HepG2 (cell line): ENCODE results near the gene EIF1. TPM values are rescaled to one million over a fixed set of nuclear protein-coding genes. Genes with fewer than 3 reads are reported as not detected.

Experiments
- ATAC-seq: fragments of 200-7000 bp; cut with Tn5 transposase; 3 replicates; pipeline ENCODE4 v1.9.1; 2020; ENCODE audit warnings: mild to moderate bottlenecking, moderate library complexity
- BruUV-seq: library from RNA; stranded (reverse); fragments of 400-500 nt; replicated peaks from 2 replicates; lab custom pipeline; 2021; lab: Mats Ljungman, UMichigan
- CTCF ChIA-PET: fragments of 300-600 bp; formaldehyde crosslinking; extraction: SDS; loops from one replicate; lab custom pipeline; 2021; ENCODE audit warnings: low total read pairs, inconsistent platforms, low intra/inter-chr PET ratio; lab: Yijun Ruan, JAX
- POLR2A ChIA-PET: fragments of 350-600 bp; sonication (Branson Sonifier 250); formaldehyde crosslinking; loops from one replicate; lab custom pipeline; 2020; ENCODE audit warnings: antibody characterized with exemption, inconsistent platforms; lab: Yijun Ruan, JAX
- DNase-seq: peaks from one replicate; pipeline ENCODE4 v3.0.0-alpha.2; 2015; ENCODE audit warnings: low spot score
- FAIRE-seq: peaks from 3 replicates; lab custom pipeline; 2011; peaks lifted over from hg19 to GRCh38; lab: Jason Lieb, UNC
- H2AFZ ChIP-seq: one replicate; pipeline ENCODE4 v1.6.1; 2011; ENCODE audit warnings: low read length, inconsistent platforms
- H3K27ac ChIP-seq: fragments of 300-600 bp; 3 replicates; pipeline ENCODE4 v1.8.0; 2011; ENCODE audit warnings: mixed run types, mild to moderate bottlenecking, mixed read lengths, low read length, inconsistent platforms; ENCODE audit not compliant: insufficient read depth; ENCODE audit errors: extremely low read length
- H3K27me3 ChIP-seq, 2 experiments: fragments of 200-600 bp in 1 of 2; 2 replicates in 1 of 2; 3 replicates in 1 of 2; pipeline versions ENCODE4 v1.6.0 to v1.8.0; 2011; ENCODE audit warnings: low read length in 2 of 2, mild to moderate bottlenecking in 2 of 2, moderate library complexity in 2 of 2, inconsistent platforms in 1 of 2; ENCODE audit not compliant: insufficient read depth in 2 of 2, control insufficient read depth in 1 of 2
- H3K36me3 ChIP-seq, 2 experiments: fragments of 200-600 bp in 1 of 2; replicated peaks in 1 of 2; 2 replicates in 1 of 2; 3 replicates in 1 of 2; pipeline versions ENCODE4 v1.5.1 to v1.8.0; 2011; ENCODE audit warnings: low read length in 2 of 2, inconsistent platforms in 1 of 2; ENCODE audit not compliant: insufficient read depth in 2 of 2, control insufficient read depth in 1 of 2
- H3K4me1 ChIP-seq: 2 replicates; pipeline ENCODE4 v1.5.1; 2012; ENCODE audit warnings: low read length, inconsistent platforms; ENCODE audit not compliant: insufficient read depth
- H3K4me2 ChIP-seq: 2 replicates; pipeline ENCODE4 v1.6.0; 2011; ENCODE audit warnings: low read depth, low read length, inconsistent platforms
- H3K4me3 ChIP-seq, 3 experiments: fragments of 200-600 bp in 1 of 3; sonication (generic), shearing (Covaris generic) in 1 of 3; replicated peaks in 1 of 3; 2 replicates each; pipeline ENCODE4 v1.5.1; 2011 to 2016; ENCODE audit warnings: low read length in 3 of 3, inconsistent platforms in 2 of 3, low read depth in 2 of 3, mild to moderate bottlenecking in 2 of 3, control low read depth in 1 of 3, mixed read lengths in 1 of 3; ENCODE audit not compliant: insufficient read depth in 1 of 3
- H3K79me2 ChIP-seq: one replicate; pipeline ENCODE4 v1.6.1; 2011; ENCODE audit warnings: low read length, inconsistent platforms; ENCODE audit not compliant: insufficient read depth
- H3K9ac ChIP-seq: 2 replicates; pipeline ENCODE4 v1.6.0; 2011; ENCODE audit warnings: mild to moderate bottlenecking, low read depth, low read length, inconsistent platforms; ENCODE audit not compliant: insufficient read depth
- H3K9me3 ChIP-seq: 2 replicates; pipeline ENCODE4 v1.5.1; 2012; ENCODE audit warnings: mild to moderate bottlenecking, low read length
- H4K20me1 ChIP-seq: 2 replicates; pipeline ENCODE4 v1.6.0; 2011; ENCODE audit warnings: inconsistent platforms, mild to moderate bottlenecking, low read length, moderate library complexity; ENCODE audit not compliant: insufficient read depth
- CHD2 ChIP-seq: IDR thresholded peaks from 2 replicates; pipeline ENCODE4 v1.6.1; 2011; ENCODE audit warnings: low read depth, low read length, improper control_type of control experiment
- KDM5B ChIP-seq: sonication (generic); formaldehyde crosslinking; IDR thresholded peaks from 2 replicates; pipeline ENCODE4 v1.4.0; 2020; ENCODE audit warnings: missing genetic modification reagents, mild to moderate bottlenecking, borderline replicate concordance
- RAD51 ChIP-seq: fragments of 450-650 bp; IDR thresholded peaks from 2 replicates; pipeline ENCODE4 v1.6.1; 2016; ENCODE audit warnings: borderline replicate concordance
- RARG ChIP-seq: sonication (generic); formaldehyde crosslinking; IDR thresholded peaks from 2 replicates; pipeline ENCODE4 v1.4.0; 2020; ENCODE audit warnings: low read depth, mild to moderate bottlenecking, missing genetic modification reagents
- ZNF121 ChIP-seq: sonication (generic); formaldehyde crosslinking; IDR thresholded peaks from 2 replicates; pipeline ENCODE4 v1.5.0; 2020; ENCODE audit warnings: mild to moderate bottlenecking, missing genetic modification reagents
- ZNF263 ChIP-seq: sonication (generic); formaldehyde crosslinking; IDR thresholded peaks from 2 replicates; pipeline ENCODE4 v1.4.0; 2020; ENCODE audit warnings: missing genetic modification reagents
- ZNF331 ChIP-seq: sonication (generic); formaldehyde crosslinking; IDR thresholded peaks from 2 replicates; pipeline ENCODE4 v1.4.0; 2020; ENCODE audit warnings: missing genetic modification reagents
- ZSCAN21 ChIP-seq: sonication (generic); formaldehyde crosslinking; IDR thresholded peaks from 2 replicates; pipeline ENCODE4 v1.8.0; 2022; ENCODE audit warnings: mild to moderate bottlenecking, missing genetic modification reagents, moderate library complexity, borderline replicate concordance
- WGBS: methylation state at CpG from one replicate; pipeline ENCODE4 v1.1.6; 2017; ENCODE audit warnings: low lambda C conversion rate; 5-methylcytosine and 5-hydroxymethylcytosine counted together
- in situ Hi-C: cut with HindIII; loops from 2 replicates; pipeline ENCODE4 v1.10.0; 2017; ENCODE audit warnings: low pct_unique_long_range_greater_than_20kb; ENCODE audit not compliant: extremely low pct_ligation_motif_present
- intact Hi-C: fragments of 100-400 bp; cut with micrococcal nuclease; formaldehyde crosslinking; loops from one replicate; pipeline ENCODE4 v1.10.0; 2022; ENCODE audit not compliant: unreplicated experiment
- polyA plus RNA-seq, 8 experiments: library from polyadenylated mRNA; depleted of rRNA in 3 of 8; stranded (reverse) in 7 of 8; unstranded in 1 of 8; fragments of >200 nt; fragmentation: Illumina TruSeq in 4 of 8; extraction: Trizol in 4 of 8; gene quantifications; 2 replicates each; pipeline versions ENCODE4 v1.2.1 to v1.2.3, GENCODE V29; 2011 to 2016; ENCODE audit warnings: low read depth in 4 of 8, missing spikeins in 1 of 8, mixed read lengths in 1 of 8; ENCODE audit not compliant: insufficient read depth in 1 of 8
- total RNA-seq, 5 experiments: library from RNA; depleted of rRNA; stranded (reverse); fragments of >200 nt; fragmentation: Illumina TruSeq; extraction: Trizol; gene quantifications; 2 replicates each; pipeline ENCODE4 v1.2.3, GENCODE V29; 2016; ENCODE audit warnings: low read depth in 1 of 5
- TF ChIP-seq, protein P1 (sequence below): sonication (generic); formaldehyde crosslinking; conservative IDR thresholded peaks from 2 replicates; pipeline ENCODE4 v1.8.0; 2022; ENCODE audit warnings: missing genetic modification reagents
- TF ChIP-seq, protein P2 (sequence below): IDR thresholded peaks from 2 replicates; pipeline ENCODE4 v1.6.1; 2016
- TF ChIP-seq, protein P3 (sequence below): sonication (generic); formaldehyde crosslinking; IDR thresholded peaks from 2 replicates; pipeline ENCODE4 v1.4.0; 2020; ENCODE audit warnings: missing genetic modification reagents
- TF ChIP-seq, protein P4 (sequence below), 2 experiments: sonication (generic) in 1 of 2; formaldehyde crosslinking in 1 of 2; IDR thresholded peaks; 2 replicates each; pipeline versions ENCODE4 v1.5.1 to v1.6.1; 2011 to 2020; ENCODE audit warnings: borderline replicate concordance in 1 of 2, low read depth in 1 of 2, low read length in 1 of 2, mild to moderate bottlenecking in 1 of 2, missing genetic modification reagents in 1 of 2, moderate library complexity in 1 of 2
- TF ChIP-seq, protein P5 (sequence below): sonication (generic); formaldehyde crosslinking; IDR thresholded peaks from 2 replicates; pipeline ENCODE4 v1.4.0; 2020; ENCODE audit warnings: mild to moderate bottlenecking, missing genetic modification reagents

The EIF1 gene
- total and polyA plus RNA-seq, 2 of the 13 experiments (the other 11 are each of a cell fraction or from before 2014, with no cell fraction given), result 147 to 517 TPM

DNA sequence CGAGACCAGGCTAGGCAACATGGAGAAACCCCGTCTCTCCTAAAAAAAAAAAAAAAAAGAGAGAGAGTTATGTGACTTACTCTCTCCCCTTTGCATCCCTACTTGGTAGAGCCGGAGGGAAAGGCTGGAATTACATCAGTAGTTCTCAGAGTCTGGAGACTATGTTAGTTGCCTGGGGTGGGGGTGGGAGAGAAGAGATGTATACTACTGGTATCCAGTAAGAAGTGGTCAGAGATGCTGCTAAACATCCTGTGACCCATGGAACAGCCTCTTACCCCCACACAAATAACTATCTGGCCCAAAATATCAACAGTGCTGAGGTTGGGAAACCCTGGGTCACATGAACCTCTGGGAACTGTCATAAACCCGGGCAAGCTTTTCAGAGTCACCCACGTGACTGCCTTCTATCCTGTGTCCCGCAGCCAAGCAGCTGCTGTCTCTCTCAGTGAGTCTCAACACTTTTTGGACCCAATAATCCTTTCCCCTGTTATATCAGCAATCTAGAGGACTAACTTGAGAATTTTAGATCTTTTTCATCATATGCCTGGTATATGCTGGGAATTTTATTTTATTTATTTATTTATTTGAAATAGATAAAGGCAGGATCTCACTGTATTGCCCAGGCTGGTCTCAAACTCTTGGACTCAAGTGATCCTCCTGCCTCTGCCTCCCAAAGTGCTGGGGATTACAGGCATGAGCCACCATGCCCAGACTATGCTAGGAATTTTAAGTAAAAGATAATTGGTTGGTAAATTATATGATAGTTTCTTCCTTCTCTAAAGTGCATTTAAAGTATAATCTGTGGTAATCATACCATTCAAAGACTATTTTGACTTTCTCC lies 8.7 kb downstream of the EIF1 start:
- no peaks in the 10 kb centered on the region for H3K4me1 ChIP-seq
- H3K27ac ChIP-seq, result no peak overlapping the region
- no peaks in the 10 kb centered on the region for H3K9me3 ChIP-seq
- no peak overlapping the region for H2AFZ ChIP-seq
- CTCF ChIA-PET, result no interaction called here
- ATAC-seq (no peak), FAIRE-seq (peak; percentile 46), DNase-seq (no peak)
- H3K79me2 ChIP-seq, result no peaks in the 10 kb centered on the region
- POLR2A ChIA-PET, result interaction anchor here (1.2 to 1.4 kb wide), 2 partner anchors 8 to 9 kb away, joined by 7 to 11 read pairs; partner anchors contain the start of gene EIF1
- H3K36me3 ChIP-seq, result peaks cover 7 to 17% of the 10 kb centered on the region in 2 experiments
- H4K20me1 ChIP-seq, result peaks cover 9% of the 10 kb centered on the region
- intact Hi-C loops (no loop called here), in situ Hi-C loops (no loop called here)
- WGBS, result 22% methylated on average over 6 of the region's 6 CpGs
- H3K4me3 ChIP-seq, result no peak overlapping the region
- H3K4me2 ChIP-seq, result no peak overlapping the region
- BruUV-seq, result no TSS peak
- H3K27me3 ChIP-seq, result no peaks in the 10 kb centered on the region
- H3K9ac ChIP-seq, result no peak overlapping the region
- TF ChIP-seq RAD51 (peak; percentile 61; the same call in 1 of the 2 replicates), ZNF263 (no peak), KDM5B (CRISPR knock-in tag) (no peak), ZSCAN21 (CRISPR knock-in tag) (no peak), CHD2 (no peak), RARG (CRISPR knock-in tag) (no peak), ZNF331 (CRISPR knock-in tag) (no peak), ZNF121 (peak; percentile 58)
- TF ChIP-seq, protein P1, sequence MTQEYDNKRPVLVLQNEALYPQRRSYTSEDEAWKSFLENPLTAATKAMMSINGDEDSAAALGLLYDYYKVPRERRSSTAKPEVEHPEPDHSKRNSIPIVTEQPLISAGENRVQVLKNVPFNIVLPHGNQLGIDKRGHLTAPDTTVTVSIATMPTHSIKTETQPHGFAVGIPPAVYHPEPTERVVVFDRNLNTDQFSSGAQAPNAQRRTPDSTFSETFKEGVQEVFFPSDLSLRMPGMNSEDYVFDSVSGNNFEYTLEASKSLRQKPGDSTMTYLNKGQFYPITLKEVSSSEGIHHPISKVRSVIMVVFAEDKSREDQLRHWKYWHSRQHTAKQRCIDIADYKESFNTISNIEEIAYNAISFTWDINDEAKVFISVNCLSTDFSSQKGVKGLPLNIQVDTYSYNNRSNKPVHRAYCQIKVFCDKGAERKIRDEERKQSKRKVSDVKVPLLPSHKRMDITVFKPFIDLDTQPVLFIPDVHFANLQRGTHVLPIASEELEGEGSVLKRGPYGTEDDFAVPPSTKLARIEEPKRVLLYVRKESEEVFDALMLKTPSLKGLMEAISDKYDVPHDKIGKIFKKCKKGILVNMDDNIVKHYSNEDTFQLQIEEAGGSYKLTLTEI, result no peak
- TF ChIP-seq, protein P2, sequence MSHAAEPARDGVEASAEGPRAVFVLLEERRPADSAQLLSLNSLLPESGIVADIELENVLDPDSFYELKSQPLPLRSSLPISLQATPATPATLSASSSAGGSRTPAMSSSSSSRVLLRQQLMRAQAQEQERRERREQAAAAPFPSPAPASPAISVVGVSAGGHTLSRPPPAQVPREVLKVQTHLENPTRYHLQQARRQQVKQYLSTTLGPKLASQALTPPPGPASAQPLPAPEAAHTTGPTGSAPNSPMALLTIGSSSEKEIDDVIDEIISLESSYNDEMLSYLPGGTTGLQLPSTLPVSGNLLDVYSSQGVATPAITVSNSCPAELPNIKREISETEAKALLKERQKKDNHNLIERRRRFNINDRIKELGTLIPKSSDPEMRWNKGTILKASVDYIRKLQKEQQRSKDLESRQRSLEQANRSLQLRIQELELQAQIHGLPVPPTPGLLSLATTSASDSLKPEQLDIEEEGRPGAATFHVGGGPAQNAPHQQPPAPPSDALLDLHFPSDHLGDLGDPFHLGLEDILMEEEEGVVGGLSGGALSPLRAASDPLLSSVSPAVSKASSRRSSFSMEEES (CRISPR knock-in tag), result peak; percentile 40; the same call in 1 of the 2 replicates
- TF ChIP-seq, protein P3, sequence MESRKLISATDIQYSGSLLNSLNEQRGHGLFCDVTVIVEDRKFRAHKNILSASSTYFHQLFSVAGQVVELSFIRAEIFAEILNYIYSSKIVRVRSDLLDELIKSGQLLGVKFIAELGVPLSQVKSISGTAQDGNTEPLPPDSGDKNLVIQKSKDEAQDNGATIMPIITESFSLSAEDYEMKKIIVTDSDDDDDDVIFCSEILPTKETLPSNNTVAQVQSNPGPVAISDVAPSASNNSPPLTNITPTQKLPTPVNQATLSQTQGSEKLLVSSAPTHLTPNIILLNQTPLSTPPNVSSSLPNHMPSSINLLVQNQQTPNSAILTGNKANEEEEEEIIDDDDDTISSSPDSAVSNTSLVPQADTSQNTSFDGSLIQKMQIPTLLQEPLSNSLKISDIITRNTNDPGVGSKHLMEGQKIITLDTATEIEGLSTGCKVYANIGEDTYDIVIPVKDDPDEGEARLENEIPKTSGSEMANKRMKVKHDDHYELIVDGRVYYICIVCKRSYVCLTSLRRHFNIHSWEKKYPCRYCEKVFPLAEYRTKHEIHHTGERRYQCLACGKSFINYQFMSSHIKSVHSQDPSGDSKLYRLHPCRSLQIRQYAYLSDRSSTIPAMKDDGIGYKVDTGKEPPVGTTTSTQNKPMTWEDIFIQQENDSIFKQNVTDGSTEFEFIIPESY (CRISPR knock-in tag), result no peak
- TF ChIP-seq, protein P4, sequence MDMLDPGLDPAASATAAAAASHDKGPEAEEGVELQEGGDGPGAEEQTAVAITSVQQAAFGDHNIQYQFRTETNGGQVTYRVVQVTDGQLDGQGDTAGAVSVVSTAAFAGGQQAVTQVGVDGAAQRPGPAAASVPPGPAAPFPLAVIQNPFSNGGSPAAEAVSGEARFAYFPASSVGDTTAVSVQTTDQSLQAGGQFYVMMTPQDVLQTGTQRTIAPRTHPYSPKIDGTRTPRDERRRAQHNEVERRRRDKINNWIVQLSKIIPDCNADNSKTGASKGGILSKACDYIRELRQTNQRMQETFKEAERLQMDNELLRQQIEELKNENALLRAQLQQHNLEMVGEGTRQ (IDR thresholded peaks at IDR 0.05; ENCODE audit: low read depth, low read length), result peak; percentile 86
- TF ChIP-seq, protein P4 (CRISPR knock-in tag; IDR thresholded peaks at IDR 0.05; ENCODE audit: borderline replicate concordance), result peak; percentile 64; the same call in 1 of the 2 replicates
- TF ChIP-seq, protein P5, sequence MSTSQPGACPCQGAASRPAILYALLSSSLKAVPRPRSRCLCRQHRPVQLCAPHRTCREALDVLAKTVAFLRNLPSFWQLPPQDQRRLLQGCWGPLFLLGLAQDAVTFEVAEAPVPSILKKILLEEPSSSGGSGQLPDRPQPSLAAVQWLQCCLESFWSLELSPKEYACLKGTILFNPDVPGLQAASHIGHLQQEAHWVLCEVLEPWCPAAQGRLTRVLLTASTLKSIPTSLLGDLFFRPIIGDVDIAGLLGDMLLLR (CRISPR knock-in tag), result no peak
